PC-3 (cell line): ENCODE measurements around the gene RAB6B. TPM values are rescaled to one million over a fixed set of nuclear protein-coding genes. Genes with fewer than 3 reads are reported as not detected.

Experiments
- ATAC-seq: fragments of 200-7000 bp; cut with Tn5 transposase; 2 replicates; pipeline ENCODE4 v1.9.1; 2020; ENCODE audit warnings: mild to moderate bottlenecking, moderate library complexity
- BruUV-seq: library from RNA; stranded (reverse); fragments of 400-500 nt; replicated peaks from 2 replicates; lab custom pipeline; 2021; lab: Mats Ljungman, UMichigan
- CTCF ChIA-PET: fragments of 300-600 bp; sonication (Branson Sonifier 250); formaldehyde crosslinking; loops from one replicate; lab custom pipeline; 2022; ENCODE audit warnings: antibody characterized with exemption; lab: Charles Lee
- POLR2A ChIA-PET: fragments of 300-600 bp; sonication (Branson Sonifier 250); formaldehyde crosslinking; loops from one replicate; lab custom pipeline; 2022; ENCODE audit warnings: antibody characterized with exemption; ENCODE audit not compliant: unreplicated experiment; lab: Charles Lee
- DNase-seq: peaks from one replicate; pipeline ENCODE4 v3.0.0-alpha.2; 2015
- H2AFZ ChIP-seq: fragments of 300-600 bp; sonication (generic); 2 replicates; pipeline ENCODE4 v1.6.0; 2016; ENCODE audit warnings: antibody characterized with exemption, low read length
- H3F3A ChIP-seq: fragments of 300-600 bp; sonication (generic); one replicate; pipeline ENCODE4 v1.6.0; 2017; ENCODE audit warnings: antibody characterized with exemption, low read length, control low read depth, mild to moderate bottlenecking; ENCODE audit not compliant: unreplicated experiment
- H3K27ac ChIP-seq: fragments of 300-600 bp; sonication (generic); 2 replicates; pipeline ENCODE4 v1.5.1; 2016; ENCODE audit warnings: mild to moderate bottlenecking, low read length
- H3K27me3 ChIP-seq: fragments of 300-600 bp; sonication (generic); 2 replicates; pipeline ENCODE4 v1.6.1; 2016; ENCODE audit warnings: low read length, mixed read lengths
- H3K36me3 ChIP-seq: fragments of 300-600 bp; sonication (generic); 2 replicates; pipeline ENCODE4 v1.6.1; 2016; ENCODE audit warnings: low read depth, mixed run types, low read length, mixed read lengths
- H3K4me1 ChIP-seq: fragments of 300-600 bp; sonication (generic); 2 replicates; pipeline ENCODE4 v1.5.1; 2016; ENCODE audit warnings: low read length; ENCODE audit not compliant: insufficient read depth
- H3K4me2 ChIP-seq: fragments of 300-600 bp; sonication (generic); 2 replicates; pipeline ENCODE4 v1.6.0; 2016; ENCODE audit warnings: low read length
- H3K4me3 ChIP-seq: fragments of 300-600 bp; sonication (generic); 2 replicates; pipeline ENCODE4 v1.5.1; 2016; ENCODE audit warnings: mild to moderate bottlenecking, low read length, mixed read lengths
- H3K79me2 ChIP-seq: fragments of 300-600 bp; sonication (generic); 2 replicates; pipeline ENCODE4 v1.6.1; 2017; ENCODE audit warnings: low read length, mixed read lengths
- H3K9ac ChIP-seq: fragments of 300-600 bp; sonication (generic); 2 replicates; pipeline ENCODE4 v1.6.0; 2016; ENCODE audit warnings: mild to moderate bottlenecking, low read length
- H3K9me2 ChIP-seq: fragments of 300-600 bp; sonication (generic); replicated peaks from 2 replicates; pipeline ENCODE4 v1.6.1; 2016; ENCODE audit warnings: mixed run types, low read length, mixed read lengths
- H3K9me3 ChIP-seq: fragments of 300-600 bp; sonication (generic); 2 replicates; pipeline ENCODE4 v1.6.1; 2016; ENCODE audit warnings: low read length, mixed read lengths
- H4K20me1 ChIP-seq: fragments of 300-600 bp; sonication (generic); 2 replicates; pipeline ENCODE4 v1.6.1; 2016; ENCODE audit warnings: low read length, mixed read lengths
- CTCF ChIP-seq: fragments of 300-600 bp; sonication (generic); conservative IDR thresholded peaks from 2 replicates; pipeline ENCODE4 v1.5.1; 2017; ENCODE audit warnings: antibody characterized with exemption, low read depth, mild to moderate bottlenecking, low read length
- EZH2 ChIP-seq: fragments of 300-600 bp; sonication (generic); IDR thresholded peaks from one replicate; pipeline ENCODE4 v1.6.1; 2017; ENCODE audit warnings: antibody characterized with exemption, mild to moderate bottlenecking, low read length; ENCODE audit not compliant: unreplicated experiment
- EZH2phosphoT487 ChIP-seq: fragments of 300-600 bp; sonication (generic); IDR thresholded peaks from 2 replicates; pipeline ENCODE4 v1.6.1; 2018; ENCODE audit warnings: mild to moderate bottlenecking, antibody characterized with exemption, low read length, borderline replicate concordance
- intact Hi-C: fragments of 100-400 bp; cut with micrococcal nuclease; formaldehyde crosslinking; loops from 2 replicates; pipeline ENCODE4 v1.9.0; 2023
- total RNA-seq: library from RNA; depleted of rRNA; stranded (reverse); fragments of >200 nt; gene quantifications from 2 replicates; pipeline ENCODE4 v1.2.3, GENCODE V29; 2014

Gene RAB6B
- total RNA-seq, 1 experiment from 2014 or later = 0.22 TPM

GRCh38 chr3:133890972-133891644, 4.6 kb downstream of the RAB6B start:
- POLR2A ChIA-PET = no interaction called here
- no peaks in the 10 kb centered on the region for H3F3A ChIP-seq
- DNase-seq (no peak), ATAC-seq (no peak)
- H3K27me3 ChIP-seq = no peaks in the 10 kb centered on the region
- CTCF ChIA-PET = no interaction called here
- H3K79me2 ChIP-seq = no peaks in the 10 kb centered on the region
- H3K36me3 ChIP-seq = no peaks in the 10 kb centered on the region
- no peak for TF ChIP-seq CTCF
- no peak for TF ChIP-seq EZH2
- TF ChIP-seq EZH2phosphoT487 = no peak
- no peak overlapping the region for H3K4me3 ChIP-seq
- peaks cover 4% of the 10 kb centered on the region; the same call in 1 of the 2 replicates for H3K4me1 ChIP-seq
- H3K9me2 ChIP-seq = no peaks in the 10 kb centered on the region
- H2AFZ ChIP-seq = no peak overlapping the region
- H3K9ac ChIP-seq = no peak overlapping the region
- no TSS peak for BruUV-seq
- no peaks in the 10 kb centered on the region for H3K9me3 ChIP-seq
- no peak overlapping the region for H3K4me2 ChIP-seq
- H3K27ac ChIP-seq = no peak overlapping the region
- intact Hi-C loops = no loop called here
- no peaks in the 10 kb centered on the region for H4K20me1 ChIP-seq

- CTCF ChIA-PET = no interaction called here
- BruUV-seq = no TSS peak
- no peaks in the 10 kb centered on the region for H3K36me3 ChIP-seq
These were observed 5.6 kb downstream of the RAB6B start for GRCh38 chr3:133890037-133890436.

More at GRCh38 chr3:133890037-133890436, 5.6 kb downstream of the RAB6B start:
- Histone ChIP-seq H3K9me2 (no peaks in the 10 kb centered on the region), H3F3A (no peaks in the 10 kb centered on the region), H3K4me3 (no peak overlapping the region), H3K27me3 (no peaks in the 10 kb centered on the region), H3K4me1 (peaks cover 4% of the 10 kb centered on the region; the same call in 1 of the 2 replicates), H3K27ac (no peak overlapping the region), H2AFZ (no peak overlapping the region), H3K79me2 (no peaks in the 10 kb centered on the region), H4K20me1 (no peaks in the 10 kb centered on the region), H3K9me3 (no peaks in the 10 kb centered on the region), H3K9ac (no peak overlapping the region), H3K4me2 (no peak overlapping the region)
- no peak for DNase-seq
- intact Hi-C loops = no loop called here
- TF ChIP-seq EZH2phosphoT487 = no peak
- TF ChIP-seq CTCF = no peak
- TF ChIP-seq EZH2 = no peak
- ATAC-seq = no peak
- POLR2A ChIA-PET = no interaction called here
